Ishikawa (cell line): ENCODE measurements around the gene VPS35L.

ENCODE experiments used
- CEBPB ChIP-seq: IDR thresholded peaks from 2 replicates; pipeline ENCODE4 v1.6.1; 2012
- CREB1 ChIP-seq: IDR thresholded peaks from 2 replicates; pipeline ENCODE4 v1.6.1; 2012; ENCODE audit warnings: low read depth
- EGR1 ChIP-seq: IDR thresholded peaks from 2 replicates; pipeline ENCODE4 v1.6.1; 2012
- EP300 ChIP-seq: IDR thresholded peaks from 2 replicates; pipeline ENCODE4 v1.6.1; 2012; ENCODE audit warnings: borderline replicate concordance
- FOXM1 ChIP-seq: IDR thresholded peaks from 2 replicates; pipeline ENCODE4 v1.6.1; 2012; ENCODE audit warnings: low read depth, borderline replicate concordance
- NFIC ChIP-seq: IDR thresholded peaks from 2 replicates; pipeline ENCODE4 v1.6.1; 2012
- RAD21 ChIP-seq: IDR thresholded peaks from 2 replicates; pipeline ENCODE4 v1.6.1; 2012; ENCODE audit warnings: low read depth
- TAF1 ChIP-seq: IDR thresholded peaks from 2 replicates; pipeline ENCODE4 v1.6.1; 2012; ENCODE audit warnings: low read depth, mild to moderate bottlenecking
- TCF12 ChIP-seq: IDR thresholded peaks from 2 replicates; pipeline ENCODE4 v1.6.1; 2012; ENCODE audit warnings: low read depth
- TEAD4 ChIP-seq: IDR thresholded peaks from 2 replicates; pipeline ENCODE4 v1.6.1; 2012
- YY1 ChIP-seq: IDR thresholded peaks from 2 replicates; pipeline ENCODE4 v1.6.1; 2012; ENCODE audit warnings: low read depth
- ZBTB7A ChIP-seq: IDR thresholded peaks from 2 replicates; pipeline ENCODE4 v1.6.1; 2012; ENCODE audit warnings: low read depth
- TF ChIP-seq, protein P1 (sequence below): IDR thresholded peaks from 2 replicates; pipeline ENCODE4 v1.6.1; 2012
- TF ChIP-seq, protein P2 (sequence below): IDR thresholded peaks from 2 replicates; pipeline ENCODE4 v1.6.1; 2012
- TF ChIP-seq, protein P3 (sequence below): IDR thresholded peaks from 2 replicates; pipeline ENCODE4 v1.6.1; 2012; ENCODE audit warnings: low read depth, mild to moderate bottlenecking

Gene VPS35L

DNA sequence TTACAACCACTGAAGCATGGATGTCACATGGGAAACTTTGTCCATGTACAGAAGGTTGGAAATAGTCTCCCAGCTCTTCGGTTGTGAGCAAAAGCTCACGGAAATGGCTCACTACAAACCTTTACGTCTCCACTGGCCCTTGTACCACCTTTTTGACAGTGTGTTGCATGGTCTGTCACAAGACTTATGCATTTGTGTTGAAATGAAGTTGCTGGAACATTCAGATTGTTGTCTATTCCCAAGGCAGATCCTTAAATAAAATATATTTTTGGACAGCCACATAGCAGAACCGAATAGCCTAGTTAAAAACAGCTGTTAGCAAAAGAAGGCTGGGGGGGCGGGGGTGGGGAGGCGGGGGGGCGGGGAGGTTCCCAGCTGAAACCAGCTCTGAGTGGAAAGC lies 123.3 kb downstream of the VPS35L start:
- TF ChIP-seq ZBTB7A (no peak), TCF12 (no peak), RAD21 (no peak), CEBPB (no peak), YY1 (no peak), TEAD4 (no peak), EP300 (no peak), FOXM1 (no peak), CREB1 (no peak), TAF1 (no peak), NFIC (no peak)
- TF ChIP-seq, protein P1, sequence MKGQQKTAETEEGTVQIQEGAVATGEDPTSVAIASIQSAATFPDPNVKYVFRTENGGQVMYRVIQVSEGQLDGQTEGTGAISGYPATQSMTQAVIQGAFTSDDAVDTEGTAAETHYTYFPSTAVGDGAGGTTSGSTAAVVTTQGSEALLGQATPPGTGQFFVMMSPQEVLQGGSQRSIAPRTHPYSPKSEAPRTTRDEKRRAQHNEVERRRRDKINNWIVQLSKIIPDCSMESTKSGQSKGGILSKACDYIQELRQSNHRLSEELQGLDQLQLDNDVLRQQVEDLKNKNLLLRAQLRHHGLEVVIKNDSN: no peak
- TF ChIP-seq, protein P2, sequence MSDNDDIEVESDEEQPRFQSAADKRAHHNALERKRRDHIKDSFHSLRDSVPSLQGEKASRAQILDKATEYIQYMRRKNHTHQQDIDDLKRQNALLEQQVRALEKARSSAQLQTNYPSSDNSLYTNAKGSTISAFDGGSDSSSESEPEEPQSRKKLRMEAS: no peak
- TF ChIP-seq, protein P3, sequence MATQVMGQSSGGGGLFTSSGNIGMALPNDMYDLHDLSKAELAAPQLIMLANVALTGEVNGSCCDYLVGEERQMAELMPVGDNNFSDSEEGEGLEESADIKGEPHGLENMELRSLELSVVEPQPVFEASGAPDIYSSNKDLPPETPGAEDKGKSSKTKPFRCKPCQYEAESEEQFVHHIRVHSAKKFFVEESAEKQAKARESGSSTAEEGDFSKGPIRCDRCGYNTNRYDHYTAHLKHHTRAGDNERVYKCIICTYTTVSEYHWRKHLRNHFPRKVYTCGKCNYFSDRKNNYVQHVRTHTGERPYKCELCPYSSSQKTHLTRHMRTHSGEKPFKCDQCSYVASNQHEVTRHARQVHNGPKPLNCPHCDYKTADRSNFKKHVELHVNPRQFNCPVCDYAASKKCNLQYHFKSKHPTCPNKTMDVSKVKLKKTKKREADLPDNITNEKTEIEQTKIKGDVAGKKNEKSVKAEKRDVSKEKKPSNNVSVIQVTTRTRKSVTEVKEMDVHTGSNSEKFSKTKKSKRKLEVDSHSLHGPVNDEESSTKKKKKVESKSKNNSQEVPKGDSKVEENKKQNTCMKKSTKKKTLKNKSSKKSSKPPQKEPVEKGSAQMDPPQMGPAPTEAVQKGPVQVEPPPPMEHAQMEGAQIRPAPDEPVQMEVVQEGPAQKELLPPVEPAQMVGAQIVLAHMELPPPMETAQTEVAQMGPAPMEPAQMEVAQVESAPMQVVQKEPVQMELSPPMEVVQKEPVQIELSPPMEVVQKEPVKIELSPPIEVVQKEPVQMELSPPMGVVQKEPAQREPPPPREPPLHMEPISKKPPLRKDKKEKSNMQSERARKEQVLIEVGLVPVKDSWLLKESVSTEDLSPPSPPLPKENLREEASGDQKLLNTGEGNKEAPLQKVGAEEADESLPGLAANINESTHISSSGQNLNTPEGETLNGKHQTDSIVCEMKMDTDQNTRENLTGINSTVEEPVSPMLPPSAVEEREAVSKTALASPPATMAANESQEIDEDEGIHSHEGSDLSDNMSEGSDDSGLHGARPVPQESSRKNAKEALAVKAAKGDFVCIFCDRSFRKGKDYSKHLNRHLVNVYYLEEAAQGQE: no peak

DNA sequence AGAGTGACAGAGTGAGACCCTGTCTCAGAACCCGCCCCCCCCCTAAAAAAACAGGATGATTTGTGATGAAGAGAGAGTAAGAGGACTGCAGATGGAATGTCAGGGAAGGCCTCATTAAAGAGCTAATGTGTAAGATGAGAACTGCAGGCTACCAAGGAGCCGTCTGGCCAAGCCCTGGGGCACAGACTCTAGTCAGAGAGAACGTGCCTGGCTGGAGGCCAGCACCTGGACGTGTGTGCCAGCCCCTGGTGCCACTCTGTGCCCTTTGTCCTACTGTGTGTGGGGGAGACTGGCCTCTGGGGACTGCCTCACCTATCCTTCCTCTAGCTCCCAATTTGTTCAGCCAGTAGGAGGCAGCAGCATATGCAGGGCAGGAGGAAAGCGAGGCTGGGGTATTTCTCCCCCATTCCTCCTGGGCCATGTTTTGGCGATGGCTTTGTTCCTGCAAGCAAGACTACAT lies 125.4 kb downstream of the VPS35L start:
- TF ChIP-seq EGR1 (no peak), TCF12 (no peak), NFIC (peak; percentile 58), FOXM1 (no peak), EP300 (no peak), RAD21 (peak; percentile 27; the same call in 1 of the 2 replicates), CEBPB (no peak)
- TF ChIP-seq, protein P3: no peak
- TF ChIP-seq, protein P2: no peak

DNA sequence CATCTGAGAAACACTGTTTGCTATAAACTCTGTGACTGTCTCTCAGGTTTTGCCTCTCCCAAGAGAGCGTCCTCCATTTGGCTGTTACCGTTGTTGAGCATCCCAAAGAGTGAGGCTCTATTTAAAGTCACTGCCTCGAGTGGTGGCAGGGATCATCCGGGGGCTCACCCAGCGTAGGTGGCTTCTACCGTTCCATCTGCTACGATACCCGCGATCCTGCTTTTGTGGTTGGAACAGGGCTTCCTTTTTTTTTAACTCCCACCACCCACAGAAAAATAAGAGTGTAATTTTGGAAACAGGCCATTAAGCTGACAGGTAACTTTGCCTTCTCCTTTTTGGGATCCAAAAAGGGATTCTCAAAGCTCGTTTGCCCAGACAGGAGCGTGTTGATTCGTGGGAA lies 126.1 kb downstream of the VPS35L start:
- TF ChIP-seq TAF1: no peak
- no peak for TF ChIP-seq TCF12
- no peak for TF ChIP-seq EP300
- TF ChIP-seq, protein P3: no peak
- no peak for TF ChIP-seq TEAD4
- TF ChIP-seq CEBPB: no peak
- no peak for TF ChIP-seq EGR1
- TF ChIP-seq, protein P1: no peak
- TF ChIP-seq RAD21: no peak
- no peak for TF ChIP-seq YY1
- TF ChIP-seq CREB1: no peak
- TF ChIP-seq FOXM1: no peak
- no peak for TF ChIP-seq NFIC
- TF ChIP-seq, protein P2: no peak
- TF ChIP-seq ZBTB7A: no peak

DNA sequence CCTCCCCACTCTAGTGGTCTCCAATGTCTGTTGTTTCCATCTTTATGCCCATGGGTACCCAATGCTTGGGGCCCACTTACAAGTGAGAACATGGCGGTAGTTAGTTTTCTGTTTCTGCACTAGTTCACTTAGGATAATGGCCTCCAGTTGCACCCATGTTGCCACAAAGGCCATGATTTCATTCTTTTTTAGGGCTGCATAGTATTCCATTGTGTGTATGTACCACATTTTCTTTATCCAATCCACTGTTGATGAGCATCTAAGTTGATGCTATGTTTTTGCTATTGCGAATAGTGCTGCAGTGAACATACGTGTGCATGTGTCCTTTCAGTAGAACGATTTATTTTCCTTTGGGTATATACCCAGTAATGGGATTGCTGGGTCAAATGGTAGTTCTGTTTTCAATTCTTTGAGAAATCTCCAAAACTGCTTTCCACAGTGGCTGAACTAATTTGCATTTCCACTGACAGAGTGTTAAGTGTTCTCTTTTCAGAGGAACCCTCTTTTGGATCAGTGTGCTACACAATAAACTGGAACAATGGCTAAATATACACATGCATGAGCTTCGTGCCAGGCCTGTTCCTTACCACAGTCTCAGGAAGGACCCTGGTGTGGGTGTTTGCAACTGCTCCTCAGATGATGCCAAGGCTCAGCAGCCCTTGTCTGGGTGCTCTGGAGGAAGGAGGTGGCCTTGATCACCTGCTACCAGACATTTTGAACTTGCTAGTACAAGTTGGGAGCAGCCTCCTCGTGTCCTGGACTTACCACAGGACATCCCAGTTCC lies 128.1 kb downstream of the VPS35L start:
- TF ChIP-seq TCF12: no peak
- no peak for TF ChIP-seq NFIC
- TF ChIP-seq TEAD4: no peak
- TF ChIP-seq, protein P2: no peak
- no peak for TF ChIP-seq YY1
- no peak for TF ChIP-seq TAF1
